ENCODE measurements around the gene FNIP2. TPM values are rescaled to one million over a fixed set of nuclear protein-coding genes. Genes with fewer than 3 reads are reported as not detected.
A peak's percentile ranks its signal among the peaks of the same experiment; 100 is the strongest.
"Not testable (repeated sequence)": the region's sequence is repeated elsewhere in the genome, so short reads cannot be mapped to it uniquely, and the experiment has no call there.

FNIP2 gene
- total RNA-seq, 1 donor from 2014 or later, result 19.1 TPM

DNA sequence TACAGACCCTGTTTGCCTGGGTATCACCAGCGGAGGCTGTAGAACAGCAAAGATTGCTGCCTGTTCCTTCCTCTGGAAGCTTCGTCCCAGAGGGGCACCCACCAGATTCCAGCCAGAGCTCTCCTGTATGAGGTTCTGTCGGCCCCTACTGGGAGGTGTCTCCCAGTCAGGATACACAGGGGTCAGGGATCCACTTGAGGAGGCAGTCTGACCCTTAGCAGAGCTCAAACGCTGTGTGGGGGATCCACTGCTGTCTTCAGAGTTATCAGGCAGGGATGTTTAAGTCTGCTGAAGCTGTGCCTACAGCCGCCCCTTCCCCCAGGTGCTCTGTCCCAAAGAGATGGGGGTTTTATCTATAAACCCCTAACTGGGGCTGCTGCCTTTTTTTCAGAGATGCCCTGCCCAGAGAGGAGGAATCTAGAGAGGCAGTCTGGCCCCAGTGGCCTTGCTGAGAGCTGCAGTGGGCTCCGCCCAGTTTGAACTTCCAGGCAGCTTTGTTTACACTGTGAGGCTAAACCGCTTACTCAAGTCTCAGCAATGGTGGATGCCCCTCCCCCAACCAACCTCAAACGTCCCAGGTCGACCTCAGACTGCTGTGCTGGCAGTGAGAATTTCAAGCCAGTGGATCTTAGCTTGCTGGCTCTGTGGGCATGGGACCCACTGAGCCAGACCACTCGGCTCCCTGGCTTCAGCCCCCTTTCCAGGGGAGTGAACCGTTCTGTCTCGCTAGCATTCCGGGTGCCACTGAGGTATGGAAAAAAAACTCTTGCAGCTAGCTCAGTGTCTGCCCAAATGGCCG, 133.7 kb downstream of the FNIP2 start:
- Mint-ChIP-seq H3K9me3 (peaks cover 19% of the 10 kb centered on the region), H3K36me3 (ENCODE audit: low read depth) (peaks cover 64% of the 10 kb centered on the region), H3K4me1 (peaks cover 18% of the 10 kb centered on the region)
- peak; percentile 86 for DNase-seq
- H3K27me3 Mint-ChIP-seq; intact Hi-C loops (cut with micrococcal nuclease); H3K4me3 Mint-ChIP-seq; H3K27ac Mint-ChIP-seq: not testable (repeated sequence)

DNA sequence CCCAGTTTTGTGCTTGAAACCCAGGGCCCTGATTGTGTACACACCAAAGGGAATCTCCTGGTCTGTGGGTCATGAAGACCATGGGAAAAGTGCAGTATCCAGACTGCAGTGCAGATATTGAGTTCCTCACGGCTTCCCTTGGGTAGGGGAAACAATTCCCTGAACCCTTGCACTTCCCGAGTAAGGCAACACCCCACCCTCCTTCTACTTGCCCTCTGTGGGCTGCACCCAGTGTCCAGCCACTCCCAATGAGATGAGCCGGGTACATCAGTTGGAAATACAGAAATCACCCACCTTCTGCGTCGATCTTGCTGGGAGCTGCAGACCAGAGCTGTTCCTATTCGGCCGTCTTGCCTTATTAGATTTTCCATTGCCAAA, 134.2 kb downstream of the FNIP2 start:
- Mint-ChIP-seq H3K36me3 (ENCODE audit: low read depth) (peaks cover 59% of the 10 kb centered on the region), H3K9me3 (peaks cover 16% of the 10 kb centered on the region), H3K4me1 (peaks cover 18% of the 10 kb centered on the region), H3K27ac (no peak overlapping the region), H3K27me3 (no peaks in the 10 kb centered on the region), H3K4me3 (no peak overlapping the region)
- no peak for DNase-seq
- intact Hi-C loops (cut with micrococcal nuclease), result no loop called here

GRCh38 chr4:158903472-158904043, 134.7 kb downstream of the FNIP2 start:
- Mint-ChIP-seq H3K4me1 (peaks cover 18% of the 10 kb centered on the region), H3K9me3 (peaks cover 12% of the 10 kb centered on the region), H3K36me3 (ENCODE audit: low read depth) (peaks cover 54% of the 10 kb centered on the region), H3K27me3 (no peaks in the 10 kb centered on the region), H3K27ac (no peak overlapping the region), H3K4me3 (no peak overlapping the region)
- intact Hi-C loops (cut with micrococcal nuclease), result no loop called here
- DNase-seq, result no peak

GRCh38 chr4:158904815-158905214, 136.0 kb downstream of the FNIP2 start:
- H3K4me1 Mint-ChIP-seq, result peaks cover 15% of the 10 kb centered on the region
- no peak overlapping the region for H3K27ac Mint-ChIP-seq
- no peak for DNase-seq
- H3K36me3 Mint-ChIP-seq (ENCODE audit: low read depth), result peaks cover 42% of the 10 kb centered on the region
- H3K9me3 Mint-ChIP-seq, result peaks cover 9% of the 10 kb centered on the region
- H3K4me3 Mint-ChIP-seq, result no peak overlapping the region
- H3K27me3 Mint-ChIP-seq, result no peaks in the 10 kb centered on the region
- intact Hi-C loops (cut with micrococcal nuclease), result no loop called here

- no peaks in the 10 kb centered on the region for H3K27me3 Mint-ChIP-seq
- peaks cover 33% of the 10 kb centered on the region for H3K36me3 Mint-ChIP-seq (ENCODE audit: low read depth)
- peak overlapping the region; percentile 70 for H3K27ac Mint-ChIP-seq
These were observed 137.2 kb downstream of the FNIP2 start for GRCh38 chr4:158906073-158906472.

GRCh38 chr4:158912390-158912789, 143.6 kb downstream of the FNIP2 start:
- no peaks in the 10 kb centered on the region for H3K9me3 Mint-ChIP-seq
- intact Hi-C loops (cut with micrococcal nuclease), result no loop called here
- DNase-seq, result no peak
- no peaks in the 10 kb centered on the region for H3K36me3 Mint-ChIP-seq (ENCODE audit: low read depth)
- H3K4me1 Mint-ChIP-seq, result peaks cover 4% of the 10 kb centered on the region
- H3K4me3 Mint-ChIP-seq, result no peak overlapping the region
- no peaks in the 10 kb centered on the region for H3K27me3 Mint-ChIP-seq
- no peak overlapping the region for H3K27ac Mint-ChIP-seq

More at GRCh38 chr4:158906073-158906472, 137.2 kb downstream of the FNIP2 start:
- H3K9me3 Mint-ChIP-seq, result no peaks in the 10 kb centered on the region
- peak; percentile 75 for DNase-seq
- intact Hi-C loops (cut with micrococcal nuclease), result no loop called here
- peak overlapping the region; percentile 49 for H3K4me3 Mint-ChIP-seq
- H3K4me1 Mint-ChIP-seq, result peaks cover 9% of the 10 kb centered on the region

- Mint-ChIP-seq H3K9me3 (no peaks in the 10 kb centered on the region), H3K4me3 (no peak overlapping the region), H3K36me3 (ENCODE audit: low read depth) (no peaks in the 10 kb centered on the region), H3K27ac (no peak overlapping the region), H3K4me1 (peaks cover 4% of the 10 kb centered on the region), H3K27me3 (no peaks in the 10 kb centered on the region)
- DNase-seq, result no peak
- intact Hi-C loops (cut with micrococcal nuclease), result no loop called here
These were observed 144.0 kb downstream of the FNIP2 start for GRCh38 chr4:158912806-158913205.

GRCh38 chr4:158913766-158914165, 144.9 kb downstream of the FNIP2 start:
- intact Hi-C loops (cut with micrococcal nuclease), result no loop called here
- Mint-ChIP-seq H3K9me3 (no peaks in the 10 kb centered on the region), H3K27me3 (no peaks in the 10 kb centered on the region), H3K4me1 (peaks cover 4% of the 10 kb centered on the region), H3K4me3 (no peak overlapping the region), H3K27ac (no peak overlapping the region), H3K36me3 (ENCODE audit: low read depth) (no peaks in the 10 kb centered on the region)
- no peak for DNase-seq

DNA sequence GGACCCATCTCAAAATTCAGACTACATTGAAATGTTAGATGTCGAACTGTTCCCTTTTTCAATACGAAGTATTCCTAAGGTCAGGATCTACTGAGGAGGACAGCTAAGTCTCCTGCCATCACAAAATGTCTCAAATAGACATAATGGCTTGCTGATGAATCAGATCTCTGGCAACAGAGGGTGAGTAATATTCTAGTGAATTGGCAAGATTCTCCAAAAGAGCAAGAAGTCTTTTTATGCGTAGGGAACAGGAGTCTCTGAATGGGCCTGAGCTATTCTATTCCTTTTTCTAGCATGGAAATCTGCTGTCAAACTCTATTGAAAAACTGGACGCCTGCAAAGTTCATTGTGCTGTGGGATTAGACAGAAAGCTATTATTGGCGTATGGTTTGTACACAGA, 145.4 kb downstream of the FNIP2 start:
- Mint-ChIP-seq H3K27me3 (no peaks in the 10 kb centered on the region), H3K36me3 (ENCODE audit: low read depth) (no peaks in the 10 kb centered on the region), H3K9me3 (no peaks in the 10 kb centered on the region), H3K27ac (no peak overlapping the region), H3K4me3 (no peak overlapping the region), H3K4me1 (peaks cover 4% of the 10 kb centered on the region)
- intact Hi-C loops (cut with micrococcal nuclease), result no loop called here
- no peak for DNase-seq

- Mint-ChIP-seq H3K4me3 (no peak overlapping the region), H3K9me3 (no peaks in the 10 kb centered on the region), H3K27ac (no peak overlapping the region), H3K36me3 (ENCODE audit: low read depth) (no peaks in the 10 kb centered on the region), H3K4me1 (peaks cover 4% of the 10 kb centered on the region), H3K27me3 (no peaks in the 10 kb centered on the region)
- no peak for DNase-seq
- intact Hi-C loops (cut with micrococcal nuclease), result no loop called here
These were observed 146.9 kb downstream of the FNIP2 start for GRCh38 chr4:158915683-158916241.

DNA sequence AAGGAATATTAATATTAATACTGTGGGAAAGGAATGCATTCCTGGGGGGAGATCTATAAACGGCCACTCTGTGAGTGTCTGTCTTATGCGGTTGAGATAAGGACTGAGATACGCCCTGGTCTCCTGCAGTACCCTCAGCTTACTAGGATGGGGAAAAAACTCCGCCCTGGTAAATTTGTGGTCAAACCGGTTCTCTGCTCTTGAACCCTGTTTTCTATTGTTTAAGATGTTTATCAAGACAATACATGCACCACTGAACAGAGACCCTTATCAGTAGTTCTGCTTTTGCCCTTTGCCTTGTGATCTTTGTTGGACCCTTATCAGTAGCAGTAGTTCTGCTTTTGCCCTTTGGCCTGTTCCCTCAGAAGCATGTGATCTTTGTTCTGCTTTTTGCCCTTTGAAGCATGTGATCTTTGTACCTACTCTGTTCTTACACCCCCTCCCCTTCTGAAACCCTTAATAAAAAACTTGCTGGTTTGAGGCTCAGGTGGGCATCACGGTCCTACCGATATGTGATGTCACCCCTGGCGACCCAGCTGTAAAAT, 151.7 kb downstream of the FNIP2 start:
- not testable (repeated sequence) for H3K27ac Mint-ChIP-seq; H3K36me3 Mint-ChIP-seq (ENCODE audit: low read depth)

GRCh38 chr4:158927774-158928173, 158.9 kb downstream of the FNIP2 start:
- DNase-seq; intact Hi-C loops (cut with micrococcal nuclease): not testable (repeated sequence)

More for the DNA sequence above, 151.7 kb downstream of the FNIP2 start:
- H3K27me3 Mint-ChIP-seq; H3K4me1 Mint-ChIP-seq; H3K9me3 Mint-ChIP-seq; DNase-seq; H3K4me3 Mint-ChIP-seq; intact Hi-C loops (cut with micrococcal nuclease): not testable (repeated sequence)

DNA sequence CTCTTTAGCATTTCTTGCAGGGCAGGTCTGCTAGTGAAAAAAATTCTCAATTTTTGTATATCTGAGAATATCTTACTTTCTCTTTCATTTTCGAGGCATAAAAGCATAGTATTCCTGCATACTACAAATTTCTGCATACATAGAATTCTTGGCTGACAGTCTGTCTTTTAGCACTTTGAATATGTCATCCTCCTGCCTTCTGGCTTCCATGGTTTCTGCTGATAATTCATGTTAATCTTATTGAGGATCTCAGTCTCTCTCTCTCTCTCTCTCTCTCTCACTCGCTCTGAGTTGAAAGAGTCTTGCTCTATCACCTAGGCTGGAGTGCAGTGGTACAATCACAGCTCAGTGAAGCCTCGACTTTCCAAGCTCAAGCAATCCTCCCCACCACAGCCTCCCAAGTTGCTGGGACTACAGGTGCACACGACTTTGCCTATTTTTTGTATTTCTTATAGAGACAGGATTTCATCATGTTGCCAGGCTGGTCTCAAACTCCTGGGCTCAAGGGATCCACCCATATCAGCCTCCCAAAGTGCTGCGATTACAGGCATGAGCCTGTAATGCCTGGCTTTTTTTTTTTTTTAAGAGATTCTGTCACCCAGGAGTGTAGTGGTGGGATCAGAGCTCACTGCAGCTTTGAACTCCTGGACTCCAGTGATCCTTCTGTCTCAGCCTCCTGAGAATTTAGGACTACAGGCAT, 161.3 kb downstream of the FNIP2 start:
- intact Hi-C loops (cut with micrococcal nuclease), result no loop called here
- DNase-seq, result no peak
- Mint-ChIP-seq H3K4me3 (peak overlapping the region; percentile 60), H3K27ac (peak overlapping the region; percentile 31), H3K36me3 (ENCODE audit: low read depth) (no peaks in the 10 kb centered on the region), H3K27me3 (no peaks in the 10 kb centered on the region), H3K9me3 (no peaks in the 10 kb centered on the region), H3K4me1 (peaks cover 13% of the 10 kb centered on the region)

More at GRCh38 chr4:158927774-158928173, 158.9 kb downstream of the FNIP2 start:
- not testable (repeated sequence) for H3K36me3 Mint-ChIP-seq (ENCODE audit: low read depth); H3K9me3 Mint-ChIP-seq; H3K27me3 Mint-ChIP-seq; H3K27ac Mint-ChIP-seq; H3K4me3 Mint-ChIP-seq
- peaks cover 13% of the 10 kb centered on the region for H3K4me1 Mint-ChIP-seq

- Mint-ChIP-seq H3K9me3 (no peaks in the 10 kb centered on the region), H3K27ac (no peak overlapping the region), H3K4me1 (peaks cover 13% of the 10 kb centered on the region), H3K4me3 (no peak overlapping the region), H3K27me3 (no peaks in the 10 kb centered on the region), H3K36me3 (ENCODE audit: low read depth) (no peaks in the 10 kb centered on the region)
- no peak for DNase-seq
- intact Hi-C loops (cut with micrococcal nuclease), result no loop called here
These were observed 161.8 kb downstream of the FNIP2 start for GRCh38 chr4:158930639-158930972.
